Breast epithelium (tissue), 4 donors: ENCODE measurements around the gene AGBL1. TPM values are rescaled to one million over a fixed set of nuclear protein-coding genes. Genes with fewer than 3 reads are reported as not detected.

Experiments
- DNase-seq, 2 donors: peaks; one replicate each; pipeline ENCODE4 v3.0.0-alpha.2; 2019; ENCODE audit warnings: low spot score in 2 of 2
- H3K27ac ChIP-seq, 2 donors: fragments of 200-600 bp; sonication (generic) in 1 of 2; one replicate each; pipeline ENCODE4 v1.5.1; 2016 to 2019; ENCODE audit warnings: mild to moderate bottlenecking in 1 of 2
- H3K27me3 ChIP-seq, 2 donors: fragments of 200-600 bp; sonication (generic) in 1 of 2; one replicate each; pipeline versions ENCODE4 v1.5.1 to v1.6.0; 2017 to 2019; ENCODE audit warnings: control low read depth in 1 of 2, mild to moderate bottlenecking in 1 of 2
- H3K36me3 ChIP-seq: fragments of 200-600 bp; one replicate; pipeline ENCODE4 v1.5.1; 2019
- H3K4me1 ChIP-seq, 2 donors: fragments of 200-600 bp; sonication (generic); one replicate each; pipeline ENCODE4 v1.5.1; 2016 to 2019; ENCODE audit warnings: control low read depth in 1 of 2
- H3K4me3 ChIP-seq, 3 donors: fragments of 200-600 bp; sonication (generic); 1 replicate in 2 of 3; 2 replicates in 1 of 3; pipeline ENCODE4 v1.5.1; 2016 to 2019; ENCODE audit warnings: mild to moderate bottlenecking in 3 of 3, moderate library complexity in 2 of 3
- H3K9me3 ChIP-seq, 2 donors: fragments of 200-600 bp; sonication (generic) in 1 of 2; one replicate each; pipeline ENCODE4 v1.5.1; 2016 to 2019; ENCODE audit warnings: control low read depth in 1 of 2
- CTCF ChIP-seq, 3 donors: fragments of 450-650 bp; IDR thresholded peaks; one replicate each; pipeline ENCODE4 v1.5.1; 2016 to 2017; ENCODE audit warnings: antibody characterized with exemption in 3 of 3, mild to moderate bottlenecking in 3 of 3, moderate library complexity in 3 of 3
- POLR2A ChIP-seq: fragments of 450-650 bp; IDR thresholded peaks from one replicate; pipeline ENCODE4 v1.6.1; 2016; ENCODE audit warnings: antibody characterized with exemption, mild to moderate bottlenecking, moderate library complexity
- POLR2AphosphoS5 ChIP-seq, 3 donors: sonication (generic); formaldehyde crosslinking; IDR thresholded peaks; one replicate each; pipeline ENCODE4 v1.6.1; 2017; ENCODE audit warnings: antibody characterized with exemption in 3 of 3
- intact Hi-C: fragments of 100-400 bp; cut with DNase I; formaldehyde crosslinking; loops from one replicate; pipeline ENCODE4 v1.15.1; 2023; ENCODE audit warnings: low total_unique reads
- total RNA-seq, 3 donors: library from RNA; depleted of rRNA; stranded (reverse); fragments of >200 nt; gene quantifications; one replicate each; pipeline ENCODE4 v1.1.0, GENCODE V29; 2016

Gene AGBL1
- total RNA-seq, 3 donors from 2014 or later, result not detected

GRCh38 chr15:86595741-86596140 lies 516.1 kb downstream of the AGBL1 start:
- H3K4me1 ChIP-seq, result no peaks in the 10 kb centered on the region
- H3K9me3 ChIP-seq, result no peaks in the 10 kb centered on the region
- TF ChIP-seq CTCF (IDR thresholded peaks at IDR 0.05) (no peak), POLR2A (no peak), POLR2AphosphoS5 (IDR thresholded peaks at IDR 0.05) (no peak)
- no peak overlapping the region for H3K27ac ChIP-seq
- H3K27me3 ChIP-seq, result peaks cover 0 to 3% of the 10 kb centered on the region in 2 donors
- no peaks in the 10 kb centered on the region for H3K36me3 ChIP-seq
- no peak overlapping the region for H3K4me3 ChIP-seq
- intact Hi-C loops, result no loop called here
- no peak for DNase-seq

- no peaks in the 10 kb centered on the region for H3K27me3 ChIP-seq
- intact Hi-C loops, result no loop called here
- no peak overlapping the region for H3K4me3 ChIP-seq
- H3K4me1 ChIP-seq, result no peaks in the 10 kb centered on the region
- no peaks in the 10 kb centered on the region for H3K36me3 ChIP-seq
- no peak for TF ChIP-seq POLR2AphosphoS5 (IDR thresholded peaks at IDR 0.05)
- TF ChIP-seq CTCF (IDR thresholded peaks at IDR 0.05), result no peak
- no peak for TF ChIP-seq POLR2A
- no peak for DNase-seq
- H3K9me3 ChIP-seq, result no peaks in the 10 kb centered on the region
- H3K27ac ChIP-seq, result no peak overlapping the region
These were observed 523.8 kb downstream of the AGBL1 start for GRCh38 chr15:86603466-86603865.

- no peak for DNase-seq
- no peak overlapping the region for H3K27ac ChIP-seq
- H3K27me3 ChIP-seq, result no peaks in the 10 kb centered on the region
- TF ChIP-seq CTCF (IDR thresholded peaks at IDR 0.05), result no peak
- no peak for TF ChIP-seq POLR2AphosphoS5 (IDR thresholded peaks at IDR 0.05)
- no peak for TF ChIP-seq POLR2A
- intact Hi-C loops, result no loop called here
- H3K9me3 ChIP-seq, result no peaks in the 10 kb centered on the region
- H3K36me3 ChIP-seq, result no peaks in the 10 kb centered on the region
- no peak overlapping the region for H3K4me3 ChIP-seq
- no peaks in the 10 kb centered on the region for H3K4me1 ChIP-seq
These were observed 529.0 kb downstream of the AGBL1 start for GRCh38 chr15:86608461-86609205.

GRCh38 chr15:86609275-86609674 lies 529.6 kb downstream of the AGBL1 start:
- no peak overlapping the region for H3K4me3 ChIP-seq
- H3K4me1 ChIP-seq, result no peaks in the 10 kb centered on the region
- TF ChIP-seq POLR2AphosphoS5 (IDR thresholded peaks at IDR 0.05) (no peak), POLR2A (no peak), CTCF (IDR thresholded peaks at IDR 0.05) (no peak)
- DNase-seq, result no peak
- no peak overlapping the region for H3K27ac ChIP-seq
- no peaks in the 10 kb centered on the region for H3K36me3 ChIP-seq
- intact Hi-C loops, result no loop called here
- no peaks in the 10 kb centered on the region for H3K9me3 ChIP-seq
- no peaks in the 10 kb centered on the region for H3K27me3 ChIP-seq

GRCh38 chr15:86610038-86610437 lies 530.4 kb downstream of the AGBL1 start:
- Histone ChIP-seq H3K9me3 (no peaks in the 10 kb centered on the region), H3K27me3 (no peaks in the 10 kb centered on the region), H3K27ac (no peak overlapping the region), H3K4me1 (no peaks in the 10 kb centered on the region), H3K36me3 (no peaks in the 10 kb centered on the region), H3K4me3 (no peak overlapping the region)
- TF ChIP-seq POLR2A, result no peak
- no peak for TF ChIP-seq POLR2AphosphoS5 (IDR thresholded peaks at IDR 0.05)
- no peak for TF ChIP-seq CTCF (IDR thresholded peaks at IDR 0.05)
- no peak for DNase-seq
- intact Hi-C loops, result no loop called here
